Left lung (tissue), 10 donors: Measurements from ENCODE around the gene MPEG1. TPM values are rescaled to one million over a fixed set of nuclear protein-coding genes. Genes with fewer than 3 reads are reported as not detected.

Experiments
- ATAC-seq: fragments of 200-7000 bp; cut with Tn5 transposase; one replicate; pipeline ENCODE4 v1.9.1; 2020; ENCODE audit warnings: moderate library complexity
- DNase-seq, 4 donors: peaks; one replicate each; pipeline ENCODE4 v3.0.0-alpha.2; 2013 to 2020
- H3K27ac ChIP-seq, 2 donors: fragments of 200-600 bp; sonication (generic) in 1 of 2; one replicate each; pipeline versions ENCODE4 v1.5.0 to v1.8.0; 2020 to 2021
- H3K27me3 ChIP-seq, 2 donors: fragments of 200-600 bp; sonication (generic) in 1 of 2; one replicate each; pipeline versions ENCODE4 v1.5.0 to v1.8.0; 2020 to 2021
- H3K36me3 ChIP-seq, 2 donors: fragments of 200-600 bp; sonication (generic) in 1 of 2; one replicate each; pipeline versions ENCODE4 v1.5.0 to v1.8.0; 2020 to 2021
- H3K4me1 ChIP-seq, 2 donors: fragments of 200-600 bp; one replicate each; pipeline ENCODE4 v1.8.0; 2021
- H3K4me3 ChIP-seq, 2 donors: fragments of 200-600 bp; sonication (generic) in 1 of 2; one replicate each; pipeline versions ENCODE4 v1.5.0 to v1.8.0; 2020 to 2021; ENCODE audit warnings: mild to moderate bottlenecking in 1 of 2
- H3K9me3 ChIP-seq, 2 donors: fragments of 200-600 bp; sonication (generic) in 1 of 2; one replicate each; pipeline versions ENCODE4 v1.5.0 to v1.8.0; 2020 to 2021
- intact Hi-C, 2 donors: fragments of 100-400 bp; cut with DNase I; formaldehyde crosslinking; loops; one replicate each; pipeline versions ENCODE4 v1.11.2 to v1.14.2; 2022
- polyA plus RNA-seq, 6 donors: library from polyadenylated mRNA; unstranded; fragments of 120-200 nt; gene quantifications; one replicate each; pipeline ENCODE4 v1.2.1, GENCODE V29; 2013; ENCODE audit not compliant: insufficient read length in 6 of 6
- total RNA-seq, 2 donors: library from RNA; stranded (reverse); fragmentation: NEBNext Ultra II Directional; extraction: Animal tissue kit (Norgen Biotek cat#: 25700); gene quantifications; one replicate each; pipeline ENCODE4 v1.2.1, GENCODE V29; 2021
- TF ChIP-seq, protein P1 (sequence below), 2 donors: fragments of 200-600 bp; sonication (generic) in 1 of 2; IDR thresholded peaks; one replicate each; pipeline versions ENCODE4 v1.5.0 to v1.8.0; 2021; ENCODE audit warnings: antibody characterized with exemption in 2 of 2
- donor health status: DM: no; HTN: yes; CAD: no.
- donor health status: DM: no; HTN: no; CAD: no.

The MPEG1 gene
- total and polyA plus RNA-seq, 8 donors = 12.3 to 68.7 (median 15.8) TPM

DNA sequence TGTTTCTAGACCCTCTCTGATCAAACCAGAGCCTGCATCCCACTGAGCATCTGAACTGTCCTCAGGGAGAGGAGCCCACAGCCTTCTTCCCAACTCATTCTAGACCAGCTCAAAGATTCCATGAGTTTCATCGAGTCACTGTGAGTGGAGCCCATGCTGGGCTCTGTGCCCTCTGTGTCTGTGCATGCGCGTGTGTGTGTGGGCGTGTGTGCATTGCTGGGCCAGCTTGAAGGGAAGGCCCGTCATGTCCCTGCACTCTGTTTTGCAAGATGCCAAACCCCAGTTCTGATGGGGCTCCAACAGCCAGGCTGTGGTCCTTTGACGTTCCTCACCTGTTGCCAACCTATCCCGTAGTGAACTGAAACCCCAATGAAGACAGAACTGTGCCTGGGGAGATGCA lies 7.1 kb downstream of the MPEG1 start:
- Histone ChIP-seq H3K9me3 (no peaks in the 10 kb centered on the region), H3K4me3 (no peak overlapping the region), H3K27ac (no peak overlapping the region), H3K4me1 (peaks cover 8 to 50% of the 10 kb centered on the region in 2 donors), H3K36me3 (peaks cover 0 to 32% of the 10 kb centered on the region in 2 donors), H3K27me3 (no peaks in the 10 kb centered on the region)
- DNase-seq (peak in 1 of 4 donors; percentile 62), ATAC-seq (no peak)
- intact Hi-C loops = loop anchor here in 1 of 2 donors (5.0 to 10.0 kb wide), 2 partner anchors 33 to 79 kb away; partner anchors contain the start of gene DTX4
- TF ChIP-seq, protein P1, sequence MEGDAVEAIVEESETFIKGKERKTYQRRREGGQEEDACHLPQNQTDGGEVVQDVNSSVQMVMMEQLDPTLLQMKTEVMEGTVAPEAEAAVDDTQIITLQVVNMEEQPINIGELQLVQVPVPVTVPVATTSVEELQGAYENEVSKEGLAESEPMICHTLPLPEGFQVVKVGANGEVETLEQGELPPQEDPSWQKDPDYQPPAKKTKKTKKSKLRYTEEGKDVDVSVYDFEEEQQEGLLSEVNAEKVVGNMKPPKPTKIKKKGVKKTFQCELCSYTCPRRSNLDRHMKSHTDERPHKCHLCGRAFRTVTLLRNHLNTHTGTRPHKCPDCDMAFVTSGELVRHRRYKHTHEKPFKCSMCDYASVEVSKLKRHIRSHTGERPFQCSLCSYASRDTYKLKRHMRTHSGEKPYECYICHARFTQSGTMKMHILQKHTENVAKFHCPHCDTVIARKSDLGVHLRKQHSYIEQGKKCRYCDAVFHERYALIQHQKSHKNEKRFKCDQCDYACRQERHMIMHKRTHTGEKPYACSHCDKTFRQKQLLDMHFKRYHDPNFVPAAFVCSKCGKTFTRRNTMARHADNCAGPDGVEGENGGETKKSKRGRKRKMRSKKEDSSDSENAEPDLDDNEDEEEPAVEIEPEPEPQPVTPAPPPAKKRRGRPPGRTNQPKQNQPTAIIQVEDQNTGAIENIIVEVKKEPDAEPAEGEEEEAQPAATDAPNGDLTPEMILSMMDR (IDR thresholded peaks at IDR 0.05) = no peak

DNA sequence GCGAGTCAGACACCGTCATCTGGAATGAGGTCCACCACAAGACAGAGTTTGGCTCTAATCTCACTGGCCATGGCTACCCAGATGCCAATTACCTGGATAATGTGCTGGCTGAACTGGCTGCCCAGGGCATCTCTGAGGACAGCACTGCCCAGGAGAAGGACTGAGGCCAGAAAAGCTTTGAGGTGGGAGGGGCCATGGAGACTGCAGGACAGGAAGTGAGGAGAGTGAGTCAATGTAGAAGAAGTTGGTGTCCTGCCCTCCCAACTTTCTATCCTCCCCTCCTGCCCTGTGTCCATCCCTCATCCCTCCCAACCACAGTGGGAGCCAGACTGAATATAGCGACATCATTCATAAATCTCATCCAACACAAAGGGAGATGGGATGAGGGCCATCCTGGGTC lies 8.0 kb downstream of the MPEG1 start:
- ATAC-seq = no peak
- H3K27ac ChIP-seq = no peak overlapping the region
- H3K9me3 ChIP-seq = no peaks in the 10 kb centered on the region
- no peak overlapping the region for H3K4me3 ChIP-seq
- DNase-seq = no peak
- peaks cover 8 to 50% of the 10 kb centered on the region in 2 donors for H3K4me1 ChIP-seq
- no peaks in the 10 kb centered on the region for H3K27me3 ChIP-seq
- TF ChIP-seq, protein P1 (IDR thresholded peaks at IDR 0.05) = no peak
- peaks cover 0 to 37% of the 10 kb centered on the region in 2 donors for H3K36me3 ChIP-seq
- intact Hi-C loops = loop anchor here in 1 of 2 donors (5.0 to 10.0 kb wide), 2 partner anchors 32 to 80 kb away; partner anchors contain the start of gene DTX4

DNA sequence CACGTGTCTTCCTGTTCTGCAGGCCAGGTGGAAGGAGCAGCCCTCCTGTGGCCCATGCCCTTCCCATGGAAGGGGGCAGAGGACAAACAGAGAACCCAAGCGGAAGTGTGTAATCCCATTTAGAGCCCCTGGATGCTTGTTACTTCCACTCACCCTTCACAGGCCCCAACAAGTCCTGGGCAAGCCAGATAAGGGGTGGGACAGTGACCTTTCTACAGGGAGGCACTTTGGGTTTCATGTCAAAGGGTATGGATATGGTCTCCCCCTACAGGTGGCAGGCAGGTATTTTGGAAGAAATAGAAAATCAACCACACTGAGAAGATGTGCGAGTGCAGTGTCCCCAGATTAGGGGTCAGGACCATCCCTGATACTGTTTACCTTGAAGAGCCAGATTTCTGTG lies 11.4 kb downstream of the MPEG1 start:
- DNase-seq (no peak), ATAC-seq (no peak)
- Histone ChIP-seq H3K27ac (no peak overlapping the region), H3K4me3 (no peak overlapping the region), H3K4me1 (peaks cover 12 to 46% of the 10 kb centered on the region in 2 donors), H3K36me3 (peaks cover 0 to 41% of the 10 kb centered on the region in 2 donors), H3K27me3 (no peaks in the 10 kb centered on the region), H3K9me3 (no peaks in the 10 kb centered on the region)
- TF ChIP-seq, protein P1 (IDR thresholded peaks at IDR 0.05) = no peak
- intact Hi-C loops = loop anchor here in 1 of 2 donors (10.0 kb wide), 1 partner anchor 83 kb away; no protein-coding TSS in a partner anchor

DNA sequence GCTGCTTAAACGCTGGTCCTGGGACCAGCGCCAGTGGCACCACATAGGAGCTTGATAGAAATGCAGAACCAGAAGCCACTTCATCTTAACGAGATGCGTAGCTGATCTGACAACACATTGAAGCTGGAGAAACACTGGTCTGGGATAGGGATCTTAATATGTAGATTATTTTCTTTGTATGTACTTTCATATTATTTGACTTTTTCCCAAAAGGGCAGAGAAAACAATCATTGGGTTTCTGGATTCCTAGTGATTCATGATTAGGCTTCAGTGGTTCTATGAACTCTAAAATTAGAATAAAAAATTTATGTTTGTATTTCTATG lies 12.3 kb downstream of the MPEG1 start:
- intact Hi-C loops = loop anchor here in 1 of 2 donors (10.0 kb wide), 1 partner anchor 84 kb away; no protein-coding TSS in a partner anchor
- Histone ChIP-seq H3K4me1 (peaks cover 12 to 49% of the 10 kb centered on the region in 2 donors), H3K27me3 (no peaks in the 10 kb centered on the region), H3K27ac (peak overlapping the region in 1 of 2 donors; percentile 9), H3K36me3 (peaks cover 0 to 46% of the 10 kb centered on the region in 2 donors), H3K9me3 (no peaks in the 10 kb centered on the region), H3K4me3 (no peak overlapping the region)
- DNase-seq (no peak), ATAC-seq (no peak)
- TF ChIP-seq, protein P1 (IDR thresholded peaks at IDR 0.05) = no peak

DNA sequence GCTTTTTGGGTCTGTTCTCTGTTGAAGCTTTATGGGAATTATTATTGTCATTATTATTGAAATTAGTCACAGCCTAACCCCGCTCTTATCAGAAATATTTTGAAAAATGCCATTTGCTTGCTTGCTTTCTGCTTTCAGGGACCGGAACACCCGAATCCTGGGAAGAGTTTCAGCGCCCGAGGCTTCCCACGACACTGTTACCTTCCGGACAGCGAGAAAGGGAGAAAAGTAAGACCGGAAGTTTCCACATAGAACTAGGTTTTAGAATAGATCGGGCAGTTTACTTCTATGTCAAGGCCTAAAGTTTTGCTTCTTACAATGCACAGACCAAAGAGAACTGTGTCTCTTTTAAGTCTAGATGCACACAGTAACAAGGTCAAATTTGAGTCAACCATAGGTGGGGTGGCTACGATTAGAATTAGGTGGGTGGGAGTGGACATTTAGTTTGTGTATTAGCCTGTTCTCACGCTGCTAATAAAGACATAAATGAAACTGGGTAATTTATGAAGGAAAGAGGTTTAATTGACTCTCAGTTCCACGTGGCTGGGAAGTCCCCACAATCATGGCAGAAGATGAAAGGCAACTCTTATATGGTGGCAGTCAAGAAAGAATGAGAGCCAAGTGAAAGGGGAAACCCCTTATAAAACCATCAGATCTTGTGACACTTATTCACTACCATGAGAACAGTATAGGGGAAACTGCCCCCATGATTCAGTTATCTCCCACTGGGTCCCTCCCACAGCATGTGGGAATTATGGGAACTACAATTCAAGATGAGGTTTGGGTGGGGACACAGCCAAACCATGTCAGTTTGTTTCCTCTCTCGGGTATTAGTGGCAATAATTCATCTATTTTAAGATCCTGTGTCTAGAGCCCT lies 12.9 kb downstream of the MPEG1 start:
- H3K9me3 ChIP-seq = no peaks in the 10 kb centered on the region
- no peaks in the 10 kb centered on the region for H3K27me3 ChIP-seq
- DNase-seq (no peak), ATAC-seq (no peak)
- H3K27ac ChIP-seq = peak overlapping the region in 1 of 2 donors; percentile 9
- no peak overlapping the region for H3K4me3 ChIP-seq
- intact Hi-C loops = loop anchor here in 1 of 2 donors (10.0 kb wide), 1 partner anchor 85 kb away; no protein-coding TSS in a partner anchor
- H3K36me3 ChIP-seq = peaks cover 0 to 46% of the 10 kb centered on the region in 2 donors
- TF ChIP-seq, protein P1 (IDR thresholded peaks at IDR 0.05) = no peak
- peaks cover 12 to 43% of the 10 kb centered on the region in 2 donors for H3K4me1 ChIP-seq
